HepG2 (cell line): Measurements from ENCODE around the gene TNN. TPM values are rescaled to one million over a fixed set of nuclear protein-coding genes. Genes with fewer than 3 reads are reported as not detected.

ENCODE experiments used
- ASH2L ChIP-seq: fragments of 300-600, 200-600 bp; sonication (generic); IDR thresholded peaks from 2 replicates; pipeline ENCODE4 v1.7.0; 2017; ENCODE audit warnings: low read depth, mild to moderate bottlenecking, moderate library complexity, mixed read lengths, low read length; ENCODE audit not compliant: insufficient read length
- ATF4 ChIP-seq, 2 experiments: fragments of 450-650 bp in 1 of 2; sonication (generic) in 1 of 2; formaldehyde crosslinking; IDR thresholded peaks; 2 replicates each; pipeline versions ENCODE4 v1.5.0 to v1.8.0; 2020 to 2022; ENCODE audit warnings: mild to moderate bottlenecking in 1 of 2, missing genetic modification reagents in 1 of 2
- BATF2 ChIP-seq: sonication (generic); formaldehyde crosslinking; IDR thresholded peaks from 2 replicates; pipeline ENCODE4 v1.8.0; 2022; ENCODE audit warnings: mild to moderate bottlenecking, missing genetic modification reagents, moderate library complexity
- BCL3 ChIP-seq: sonication (generic); formaldehyde crosslinking; IDR thresholded peaks from 2 replicates; pipeline ENCODE4 v1.5.1; 2020; ENCODE audit warnings: mild to moderate bottlenecking, missing genetic modification reagents, moderate library complexity
- DRAP1 ChIP-seq: IDR thresholded peaks from 2 replicates; pipeline ENCODE4 v1.6.1; 2016; ENCODE audit warnings: missing genetic modification reagents, missing compliant biosample characterization
- ERF ChIP-seq: IDR thresholded peaks from 2 replicates; pipeline ENCODE4 v1.6.1; 2018; ENCODE audit warnings: missing biosample characterization, missing genetic modification reagents
- GABPB1 ChIP-seq: IDR thresholded peaks from 2 replicates; pipeline ENCODE4 v1.6.1; 2016; ENCODE audit warnings: mild to moderate bottlenecking, missing genetic modification reagents, moderate library complexity, missing compliant biosample characterization
- JUN ChIP-seq: sonication (generic); formaldehyde crosslinking; IDR thresholded peaks from 2 replicates; pipeline ENCODE4 v1.4.0; 2020; ENCODE audit warnings: mild to moderate bottlenecking, missing genetic modification reagents
- KAT8 ChIP-seq: IDR thresholded peaks from 2 replicates; pipeline ENCODE4 v1.6.1; 2016; ENCODE audit warnings: missing genetic modification reagents, missing compliant biosample characterization
- MIER2 ChIP-seq: IDR thresholded peaks from 2 replicates; pipeline ENCODE4 v1.6.1; 2016; ENCODE audit warnings: missing biosample characterization, missing genetic modification reagents
- ZBTB4 ChIP-seq: sonication (generic); formaldehyde crosslinking; IDR thresholded peaks from 2 replicates; pipeline ENCODE4 v1.4.0; 2020; ENCODE audit warnings: missing genetic modification reagents, mild to moderate bottlenecking, borderline replicate concordance
- ZGPAT ChIP-seq: IDR thresholded peaks from 2 replicates; pipeline ENCODE4 v1.6.1; 2016; ENCODE audit warnings: mild to moderate bottlenecking
- ZNF24 ChIP-seq: fragments of 450-650 bp; IDR thresholded peaks from 2 replicates; pipeline ENCODE4 v1.6.1; 2017; ENCODE audit warnings: antibody characterized with exemption, mild to moderate bottlenecking
- ZNF597 ChIP-seq: sonication (generic); formaldehyde crosslinking; IDR thresholded peaks from 2 replicates; pipeline ENCODE4 v1.5.0; 2020; ENCODE audit warnings: missing genetic modification reagents
- ZNF672 ChIP-seq: sonication (generic); formaldehyde crosslinking; IDR thresholded peaks from 2 replicates; pipeline ENCODE4 v1.8.1; 2022; ENCODE audit warnings: missing genetic modification reagents
- ZNF703 ChIP-seq: sonication (generic); formaldehyde crosslinking; IDR thresholded peaks from 2 replicates; pipeline ENCODE4 v1.5.1; 2020; ENCODE audit warnings: missing genetic modification reagents, mild to moderate bottlenecking, moderate library complexity, borderline replicate concordance
- ZNF772 ChIP-seq: sonication (generic); formaldehyde crosslinking; IDR thresholded peaks from 2 replicates; pipeline ENCODE4 v1.5.0; 2020; ENCODE audit warnings: mild to moderate bottlenecking, missing genetic modification reagents
- ZNF891 ChIP-seq: sonication (generic); formaldehyde crosslinking; IDR thresholded peaks from 2 replicates; pipeline ENCODE4 v1.5.0; 2020; ENCODE audit warnings: mild to moderate bottlenecking, missing genetic modification reagents
- ZSCAN25 ChIP-seq: sonication (generic); formaldehyde crosslinking; IDR thresholded peaks from 2 replicates; pipeline ENCODE4 v1.8.0; 2022; ENCODE audit warnings: mild to moderate bottlenecking, missing genetic modification reagents
- polyA plus RNA-seq, 8 experiments: library from polyadenylated mRNA; depleted of rRNA in 3 of 8; stranded (reverse) in 7 of 8; unstranded in 1 of 8; fragments of >200 nt; fragmentation: Illumina TruSeq in 4 of 8; extraction: Trizol in 4 of 8; gene quantifications; 2 replicates each; pipeline versions ENCODE4 v1.2.1 to v1.2.3, GENCODE V29; 2011 to 2016; ENCODE audit warnings: low read depth in 4 of 8, missing spikeins in 1 of 8, mixed read lengths in 1 of 8; ENCODE audit not compliant: insufficient read depth in 1 of 8
- total RNA-seq, 5 experiments: library from RNA; depleted of rRNA; stranded (reverse); fragments of >200 nt; fragmentation: Illumina TruSeq; extraction: Trizol; gene quantifications; 2 replicates each; pipeline ENCODE4 v1.2.3, GENCODE V29; 2016; ENCODE audit warnings: low read depth in 1 of 5

The TNN gene
- total and polyA plus RNA-seq, 2 of the 13 experiments (the other 11 are each of a cell fraction or from before 2014, with no cell fraction given) = not detected

- TF ChIP-seq ZNF597 (no peak), BCL3 (CRISPR knock-in tag) (no peak), ZNF703 (CRISPR knock-in tag) (no peak), ZNF672 (CRISPR knock-in tag) (no peak), ZNF24 (no peak), GABPB1 (CRISPR knock-in tag) (peak; percentile 77), DRAP1 (CRISPR knock-in tag) (peak; percentile 76; the same call in 1 of the 2 replicates), MIER2 (CRISPR knock-in tag) (no peak), ZSCAN25 (no peak), ASH2L (peak; percentile 96), ZGPAT (CRISPR knock-in tag) (peak; percentile 86), ZBTB4 (CRISPR knock-in tag) (0 out of 2 replicates have a peak, but pooled peaks have one; percentile 56), ATF4 (CRISPR knock-in tag; IDR thresholded peaks at IDR 0.05) (peak in 1 of 2 experiments; percentile 57; a peak in 2 of 4 replicates), ZNF772 (peak; percentile 65; the same call in 1 of the 2 replicates), KAT8 (CRISPR knock-in tag) (peak; percentile 96), ERF (peak; percentile 38; the same call in 1 of the 2 replicates), JUN (CRISPR knock-in tag) (no peak), BATF2 (CRISPR knock-in tag) (no peak), ZNF891 (CRISPR knock-in tag) (peak; percentile 48; the same call in 1 of the 2 replicates)
Observed at GRCh38 chr1:175023043-175023921, 44.4 kb upstream of the TNN start, which contains the start of gene MRPS14 (continued).
